ENCODE data around the gene NKAIN1.
A peak's percentile ranks its signal among the peaks of the same experiment; 100 is the strongest.

NKAIN1 gene

DNA sequence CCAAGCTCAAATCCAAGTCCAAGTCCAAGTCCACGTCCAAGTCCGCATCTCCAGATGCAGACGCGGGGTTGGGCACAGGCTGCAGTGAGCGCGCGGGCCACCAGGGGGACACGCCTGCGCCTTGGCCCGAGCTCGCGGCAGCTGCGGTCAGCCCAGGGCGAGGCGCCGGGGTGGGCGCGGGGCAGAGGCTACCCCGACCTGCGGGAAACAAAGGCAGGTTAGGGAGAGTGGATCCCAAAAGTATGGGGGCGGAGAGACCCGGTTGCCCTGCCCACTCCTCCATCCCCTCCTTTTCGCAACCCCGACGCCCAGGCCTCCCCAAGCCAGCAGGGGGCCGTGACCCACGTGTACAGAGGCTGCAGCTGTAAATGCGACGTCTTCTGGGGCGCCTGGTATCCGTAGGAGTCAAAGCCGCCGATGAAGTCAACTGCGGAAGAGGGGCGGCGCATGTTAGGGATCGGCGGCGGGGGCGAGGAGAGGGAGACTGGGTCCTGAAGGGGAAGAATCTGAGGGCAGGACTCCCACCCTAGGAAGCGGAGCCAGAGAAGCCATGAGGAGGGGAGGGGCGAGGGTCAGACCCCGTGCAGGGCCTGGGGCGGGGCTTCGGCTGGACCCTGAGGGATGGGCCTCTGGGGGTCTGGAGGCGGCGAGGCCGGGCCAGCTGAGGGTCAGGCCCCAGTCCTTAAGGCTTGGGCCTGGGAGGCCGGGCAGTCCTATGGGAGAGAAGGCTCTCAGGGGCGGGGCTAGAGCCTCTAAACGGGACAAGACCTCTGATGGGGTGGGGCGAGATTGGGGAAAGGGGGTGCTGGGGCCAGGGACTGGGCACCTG is 58.0 kb downstream of the NKAIN1 start:
- peak; percentile 73; the same call in 1 of the 2 replicates for TF ChIP-seq ZBTB7A (IDR thresholded peaks at IDR 0.05; ENCODE audit: low read depth)
- TF ChIP-seq NFIC (IDR thresholded peaks at IDR 0.05): 0 out of 2 replicates have a peak, but pooled peaks have one; percentile 14
- TF ChIP-seq EP300 (IDR thresholded peaks at IDR 0.05; ENCODE audit: borderline replicate concordance): no peak
- TF ChIP-seq, protein P1, sequence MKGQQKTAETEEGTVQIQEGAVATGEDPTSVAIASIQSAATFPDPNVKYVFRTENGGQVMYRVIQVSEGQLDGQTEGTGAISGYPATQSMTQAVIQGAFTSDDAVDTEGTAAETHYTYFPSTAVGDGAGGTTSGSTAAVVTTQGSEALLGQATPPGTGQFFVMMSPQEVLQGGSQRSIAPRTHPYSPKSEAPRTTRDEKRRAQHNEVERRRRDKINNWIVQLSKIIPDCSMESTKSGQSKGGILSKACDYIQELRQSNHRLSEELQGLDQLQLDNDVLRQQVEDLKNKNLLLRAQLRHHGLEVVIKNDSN (IDR thresholded peaks at IDR 0.05): no peak
- TF ChIP-seq, protein P2, sequence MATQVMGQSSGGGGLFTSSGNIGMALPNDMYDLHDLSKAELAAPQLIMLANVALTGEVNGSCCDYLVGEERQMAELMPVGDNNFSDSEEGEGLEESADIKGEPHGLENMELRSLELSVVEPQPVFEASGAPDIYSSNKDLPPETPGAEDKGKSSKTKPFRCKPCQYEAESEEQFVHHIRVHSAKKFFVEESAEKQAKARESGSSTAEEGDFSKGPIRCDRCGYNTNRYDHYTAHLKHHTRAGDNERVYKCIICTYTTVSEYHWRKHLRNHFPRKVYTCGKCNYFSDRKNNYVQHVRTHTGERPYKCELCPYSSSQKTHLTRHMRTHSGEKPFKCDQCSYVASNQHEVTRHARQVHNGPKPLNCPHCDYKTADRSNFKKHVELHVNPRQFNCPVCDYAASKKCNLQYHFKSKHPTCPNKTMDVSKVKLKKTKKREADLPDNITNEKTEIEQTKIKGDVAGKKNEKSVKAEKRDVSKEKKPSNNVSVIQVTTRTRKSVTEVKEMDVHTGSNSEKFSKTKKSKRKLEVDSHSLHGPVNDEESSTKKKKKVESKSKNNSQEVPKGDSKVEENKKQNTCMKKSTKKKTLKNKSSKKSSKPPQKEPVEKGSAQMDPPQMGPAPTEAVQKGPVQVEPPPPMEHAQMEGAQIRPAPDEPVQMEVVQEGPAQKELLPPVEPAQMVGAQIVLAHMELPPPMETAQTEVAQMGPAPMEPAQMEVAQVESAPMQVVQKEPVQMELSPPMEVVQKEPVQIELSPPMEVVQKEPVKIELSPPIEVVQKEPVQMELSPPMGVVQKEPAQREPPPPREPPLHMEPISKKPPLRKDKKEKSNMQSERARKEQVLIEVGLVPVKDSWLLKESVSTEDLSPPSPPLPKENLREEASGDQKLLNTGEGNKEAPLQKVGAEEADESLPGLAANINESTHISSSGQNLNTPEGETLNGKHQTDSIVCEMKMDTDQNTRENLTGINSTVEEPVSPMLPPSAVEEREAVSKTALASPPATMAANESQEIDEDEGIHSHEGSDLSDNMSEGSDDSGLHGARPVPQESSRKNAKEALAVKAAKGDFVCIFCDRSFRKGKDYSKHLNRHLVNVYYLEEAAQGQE (IDR thresholded peaks at IDR 0.05; ENCODE audit: low read depth): peak; percentile 37; the same call in 1 of the 2 replicates
- no peak for TF ChIP-seq CREB1 (IDR thresholded peaks at IDR 0.05; ENCODE audit: low read depth)
- TF ChIP-seq TAF1 (IDR thresholded peaks at IDR 0.05; ENCODE audit: low read depth): no peak
- TF ChIP-seq TCF12 (IDR thresholded peaks at IDR 0.05; ENCODE audit: low read depth): no peak
- no peak for TF ChIP-seq CEBPB (IDR thresholded peaks at IDR 0.05)
- TF ChIP-seq, protein P3, sequence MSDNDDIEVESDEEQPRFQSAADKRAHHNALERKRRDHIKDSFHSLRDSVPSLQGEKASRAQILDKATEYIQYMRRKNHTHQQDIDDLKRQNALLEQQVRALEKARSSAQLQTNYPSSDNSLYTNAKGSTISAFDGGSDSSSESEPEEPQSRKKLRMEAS (IDR thresholded peaks at IDR 0.05): peak; percentile 80
- TF ChIP-seq RAD21 (IDR thresholded peaks at IDR 0.05; ENCODE audit: low read depth): peak; percentile 55; the same call in 1 of the 2 replicates
- TF ChIP-seq YY1 (IDR thresholded peaks at IDR 0.05; ENCODE audit: low read depth): no peak

DNA sequence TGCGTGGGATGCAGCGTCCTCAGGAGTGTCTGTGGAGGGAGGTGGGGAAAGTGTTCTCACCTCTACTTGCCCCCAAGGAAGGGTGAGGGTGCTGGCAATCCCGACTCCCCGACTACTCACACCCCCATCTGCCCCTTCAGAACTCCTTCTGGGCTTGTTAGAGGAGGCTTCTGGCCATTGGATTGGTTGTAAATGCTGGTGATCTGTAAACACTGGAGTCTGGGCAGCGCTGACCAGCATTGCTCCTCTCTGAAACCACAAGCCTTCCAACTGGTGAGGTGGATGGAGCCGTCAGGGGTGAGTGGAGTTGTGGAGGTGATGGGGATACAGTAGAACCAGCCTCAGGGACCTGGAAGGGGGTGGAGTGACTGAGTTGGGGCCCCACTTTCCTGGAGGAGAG is 59.3 kb downstream of the NKAIN1 start:
- no peak for TF ChIP-seq EGR1 (IDR thresholded peaks at IDR 0.05)
- TF ChIP-seq, protein P2 (IDR thresholded peaks at IDR 0.05; ENCODE audit: low read depth): peak; percentile 53

DNA sequence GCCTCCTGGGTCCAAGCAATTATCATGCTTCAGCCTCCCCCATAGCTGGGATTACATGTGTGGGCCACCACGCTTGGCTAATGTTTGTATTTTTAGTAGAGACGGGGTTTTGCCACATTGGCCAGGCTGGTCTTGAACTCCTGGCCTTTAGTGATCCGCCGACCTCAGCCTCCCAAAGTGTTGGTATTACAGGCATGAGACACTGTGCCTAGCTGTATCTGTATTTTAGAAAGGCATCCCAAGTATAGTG is 69.3 kb downstream of the NKAIN1 start:
- no peak for TF ChIP-seq EGR1 (IDR thresholded peaks at IDR 0.05)

- TF ChIP-seq, protein P1 (IDR thresholded peaks at IDR 0.05): no peak
- TF ChIP-seq, protein P2 (IDR thresholded peaks at IDR 0.05; ENCODE audit: low read depth): no peak
- no peak for TF ChIP-seq FOXM1 (IDR thresholded peaks at IDR 0.05; ENCODE audit: borderline replicate concordance, low read depth)
- no peak for TF ChIP-seq RAD21 (IDR thresholded peaks at IDR 0.05; ENCODE audit: low read depth)
- TF ChIP-seq TAF1 (IDR thresholded peaks at IDR 0.05; ENCODE audit: low read depth): no peak
- no peak for TF ChIP-seq NFIC (IDR thresholded peaks at IDR 0.05)
- no peak for TF ChIP-seq ZBTB7A (IDR thresholded peaks at IDR 0.05; ENCODE audit: low read depth)
- TF ChIP-seq TEAD4 (IDR thresholded peaks at IDR 0.05): no peak
- no peak for TF ChIP-seq YY1 (IDR thresholded peaks at IDR 0.05; ENCODE audit: low read depth)
- TF ChIP-seq, protein P3 (IDR thresholded peaks at IDR 0.05): no peak
- TF ChIP-seq TCF12 (IDR thresholded peaks at IDR 0.05; ENCODE audit: low read depth): no peak
- no peak for TF ChIP-seq EGR1 (IDR thresholded peaks at IDR 0.05)
- TF ChIP-seq EP300 (IDR thresholded peaks at IDR 0.05; ENCODE audit: borderline replicate concordance): no peak
- TF ChIP-seq CEBPB (IDR thresholded peaks at IDR 0.05): no peak
- no peak for TF ChIP-seq CREB1 (IDR thresholded peaks at IDR 0.05; ENCODE audit: low read depth)
These were observed 73.2 kb downstream of the NKAIN1 start for GRCh38 chr1:31166462-31166861.

DNA sequence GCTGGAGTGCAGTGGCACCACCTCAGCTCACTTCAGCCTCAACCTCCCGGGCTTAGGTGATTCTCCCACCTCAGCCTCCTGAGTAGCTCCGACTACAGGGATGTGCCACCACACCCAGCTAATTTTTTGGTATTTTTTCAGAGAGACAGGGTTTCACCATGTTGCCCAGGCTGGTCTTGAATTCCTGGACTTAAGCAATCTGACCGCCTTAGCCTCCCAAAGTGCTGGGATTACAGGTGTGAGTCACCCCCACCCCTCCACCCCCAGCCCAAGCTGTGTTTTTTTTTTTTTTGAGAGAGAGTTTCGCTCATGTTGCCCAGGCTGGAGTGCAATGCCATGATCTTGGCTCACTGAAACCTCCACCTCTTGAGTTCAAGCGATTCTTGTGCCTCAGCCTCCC is 75.4 kb downstream of the NKAIN1 start:
- TF ChIP-seq TEAD4 (IDR thresholded peaks at IDR 0.05): no peak
- TF ChIP-seq ZBTB7A (IDR thresholded peaks at IDR 0.05; ENCODE audit: low read depth): no peak
- TF ChIP-seq TAF1 (IDR thresholded peaks at IDR 0.05; ENCODE audit: low read depth): no peak
- TF ChIP-seq RAD21 (IDR thresholded peaks at IDR 0.05; ENCODE audit: low read depth): no peak

Data from Ishikawa (cell line).